Kidney tubule cell (primary cell): ENCODE results near the gene CLDN12.

Experiments
- DNase-seq: peaks from one replicate; pipeline ENCODE4 v3.0.0-alpha.2; 2018; ENCODE audit warnings: low spot score

CLDN12 gene

GRCh38 chr7:90433221-90433620, 30.0 kb downstream of the CLDN12 start:
- DNase-seq: no peak

GRCh38 chr7:90445633-90446032, 42.4 kb downstream of the CLDN12 start:
- DNase-seq: no peak

GRCh38 chr7:90446137-90446899, 43.1 kb downstream of the CLDN12 start:
- DNase-seq: no peak

GRCh38 chr7:90453259-90453891, 50.1 kb downstream of the CLDN12 start:
- DNase-seq: no peak

GRCh38 chr7:90453931-90454330, 50.7 kb downstream of the CLDN12 start:
- no peak for DNase-seq

GRCh38 chr7:90455163-90456030, 52.1 kb downstream of the CLDN12 start:
- peak; percentile 67 for DNase-seq

GRCh38 chr7:90458104-90458503, 54.8 kb downstream of the CLDN12 start:
- DNase-seq: no peak

GRCh38 chr7:90459888-90460287, 56.6 kb downstream of the CLDN12 start:
- DNase-seq: no peak

- peak; percentile 10 for DNase-seq
Observed at GRCh38 chr7:90461219-90461618, 58.0 kb downstream of the CLDN12 start.

GRCh38 chr7:90463151-90463628, 59.9 kb downstream of the CLDN12 start:
- peak; percentile 55 for DNase-seq
